Measurements from ENCODE around the gene TMEM72.

TMEM72 gene

DNA sequence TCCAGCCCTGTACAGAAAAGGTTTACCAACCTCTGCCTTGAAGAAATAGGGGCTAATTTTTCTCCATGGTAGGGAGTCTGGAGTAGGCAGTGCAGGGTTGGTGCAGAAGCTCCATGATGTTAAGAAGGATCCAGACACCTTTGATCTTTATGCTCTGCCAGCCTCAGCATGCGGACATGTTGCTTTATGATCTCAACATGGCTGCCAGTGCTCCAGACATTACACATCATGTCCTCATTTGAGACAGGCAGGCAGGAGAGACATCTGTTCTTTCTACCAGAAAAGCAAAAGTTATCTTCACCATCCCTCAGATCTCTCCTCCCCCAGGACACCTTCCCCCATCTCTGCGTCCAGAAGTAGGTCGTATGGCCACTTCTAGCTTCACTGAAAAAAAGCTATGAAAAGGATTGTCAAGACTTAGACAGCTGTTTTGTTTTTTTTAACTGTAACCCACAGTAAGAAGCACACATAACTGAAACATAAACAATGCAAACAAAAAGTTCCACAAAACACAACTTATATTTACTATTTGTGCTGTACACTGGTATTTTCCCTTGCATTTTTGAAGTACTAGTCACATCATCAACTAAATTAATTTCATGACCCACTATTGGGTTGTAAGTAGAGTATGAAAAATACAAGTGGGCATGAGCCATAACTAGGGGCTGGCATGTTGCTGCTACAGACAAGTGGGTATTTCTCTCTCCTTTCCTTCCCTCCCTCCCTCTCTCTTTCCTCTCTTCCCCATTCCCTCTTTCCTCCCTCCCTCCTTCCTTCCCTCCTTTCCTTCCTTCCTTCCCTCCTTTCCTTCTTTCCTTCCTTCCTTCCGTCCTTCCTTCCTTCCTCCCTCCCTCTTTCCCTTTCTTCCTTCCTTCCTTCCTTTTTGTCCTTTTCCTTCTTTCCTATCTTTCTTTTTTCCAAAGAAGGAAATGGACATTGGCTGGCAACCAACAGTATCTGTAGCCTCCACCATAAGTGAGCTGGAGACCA lies 45.9 kb downstream of the TMEM72 start:
- DNase-seq, result no peak

DNA sequence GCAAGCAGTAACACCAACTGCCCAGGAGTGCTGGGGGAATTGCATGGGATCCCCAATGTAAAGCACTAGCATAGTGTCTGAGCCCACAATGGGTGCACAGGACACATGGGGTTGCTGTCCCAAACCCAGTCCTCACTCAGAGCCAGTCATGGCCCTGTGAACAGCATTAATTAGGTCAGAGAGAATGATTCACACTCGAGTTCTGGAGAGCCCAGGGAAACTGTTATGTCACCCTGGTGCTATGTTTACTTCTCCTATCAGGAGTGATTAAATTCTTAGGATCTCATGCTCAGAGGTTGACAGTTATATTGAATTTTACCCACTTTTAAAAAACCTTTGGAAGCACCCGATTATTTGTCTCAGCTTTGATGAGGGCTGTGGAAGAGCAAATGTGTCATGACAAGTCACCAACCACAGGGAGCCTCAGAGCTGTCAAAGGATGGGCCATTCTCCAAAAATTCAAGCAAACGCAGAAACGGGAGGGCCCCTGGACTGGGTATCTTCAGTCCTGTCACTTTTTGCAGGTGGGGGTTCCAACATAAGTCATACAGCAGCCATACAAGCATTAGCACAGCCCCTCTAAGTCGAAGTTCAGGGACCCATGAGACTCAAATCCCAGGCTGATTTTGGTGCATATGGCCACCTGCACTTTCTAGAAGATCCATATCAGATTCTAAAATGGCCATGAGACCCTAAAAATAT lies 47.2 kb downstream of the TMEM72 start:
- DNase-seq, result no peak

DNA sequence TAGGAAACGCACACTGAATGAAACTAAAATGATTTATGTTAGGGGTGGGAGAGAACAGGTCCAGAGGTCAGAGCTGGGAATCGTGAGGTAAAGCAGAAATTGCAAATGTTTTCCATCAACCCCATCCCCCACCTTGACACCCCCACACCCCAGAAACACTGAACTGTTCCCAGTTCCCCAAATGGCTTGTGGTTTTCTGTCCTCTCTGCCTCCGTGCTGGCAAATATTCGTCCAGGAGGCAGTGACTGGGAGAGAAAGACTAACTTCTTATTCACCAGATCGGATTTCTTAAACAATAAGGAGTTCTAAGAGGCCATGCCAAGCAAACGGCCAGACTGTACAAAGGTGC lies 47.7 kb downstream of the TMEM72 start:
- no peak for DNase-seq

DNA sequence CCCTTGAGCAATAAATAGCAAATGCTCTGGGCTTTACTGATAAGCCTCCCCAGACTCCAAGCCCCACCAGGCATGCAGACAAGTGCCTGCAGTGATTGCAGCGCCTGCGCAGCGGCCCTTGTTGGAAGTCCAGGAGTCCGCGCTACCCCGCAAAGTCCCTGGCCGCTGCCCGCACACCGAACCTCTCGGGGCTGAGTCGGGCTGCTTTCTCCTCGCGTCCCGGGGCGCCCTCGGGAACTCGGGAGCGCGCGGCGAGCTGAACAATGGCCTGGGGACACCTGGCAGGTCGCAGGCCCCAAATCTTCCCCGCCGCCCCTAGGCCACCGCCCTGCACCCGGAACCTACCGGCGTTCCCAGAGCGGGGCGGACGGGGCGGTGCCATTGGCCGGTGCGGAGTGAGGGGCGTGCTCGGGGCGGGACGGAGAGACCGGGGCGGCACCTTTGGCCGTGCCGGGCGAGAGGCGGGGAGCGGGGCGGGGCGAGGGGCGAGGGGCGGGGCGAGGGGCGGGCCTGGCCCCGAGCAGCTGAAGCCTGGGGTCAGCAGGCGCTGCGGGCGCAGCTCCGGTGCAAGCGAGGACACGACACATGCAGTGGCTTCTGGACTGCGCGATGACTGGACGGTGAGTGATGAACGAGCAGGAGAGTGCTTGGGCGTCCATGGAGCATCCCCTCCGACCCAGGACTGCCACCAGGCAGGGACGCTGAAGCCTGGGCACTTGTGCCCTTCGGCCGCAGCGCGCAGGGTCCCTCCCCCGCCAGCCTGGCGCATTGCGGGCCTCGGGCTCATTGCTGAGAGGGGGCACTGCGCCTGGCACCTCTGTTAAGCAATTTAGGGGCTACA lies 48.3 kb downstream of the TMEM72 start, which contains the start of gene RASSF4:
Gene RASSF4, plus strand, starts transcription at position 556 of the 841 bp plus-strand sequence. CDS start 10,401 bp downstream, outside the sequence.
- peak; percentile 27 to 69 for DNase-seq

DNA sequence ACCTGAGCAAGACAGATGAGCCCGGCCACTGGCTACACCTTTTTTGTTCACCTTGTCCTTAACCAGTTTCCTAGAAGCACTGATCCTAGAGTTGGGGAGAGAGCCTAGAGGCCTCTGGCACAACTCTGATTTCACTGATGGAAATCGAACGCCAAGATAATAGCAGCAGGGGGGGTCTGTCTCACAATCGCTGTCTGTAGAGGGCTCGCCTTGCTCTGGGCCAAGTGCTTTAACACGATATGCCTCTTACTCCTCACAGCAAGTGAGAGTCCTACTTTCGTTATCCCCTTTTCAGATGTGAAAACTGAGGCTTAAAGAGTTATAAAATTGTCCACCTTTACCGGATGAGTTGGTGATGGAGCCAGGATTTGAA lies 48.9 kb downstream of the TMEM72 start:
- no peak for DNase-seq

DNA sequence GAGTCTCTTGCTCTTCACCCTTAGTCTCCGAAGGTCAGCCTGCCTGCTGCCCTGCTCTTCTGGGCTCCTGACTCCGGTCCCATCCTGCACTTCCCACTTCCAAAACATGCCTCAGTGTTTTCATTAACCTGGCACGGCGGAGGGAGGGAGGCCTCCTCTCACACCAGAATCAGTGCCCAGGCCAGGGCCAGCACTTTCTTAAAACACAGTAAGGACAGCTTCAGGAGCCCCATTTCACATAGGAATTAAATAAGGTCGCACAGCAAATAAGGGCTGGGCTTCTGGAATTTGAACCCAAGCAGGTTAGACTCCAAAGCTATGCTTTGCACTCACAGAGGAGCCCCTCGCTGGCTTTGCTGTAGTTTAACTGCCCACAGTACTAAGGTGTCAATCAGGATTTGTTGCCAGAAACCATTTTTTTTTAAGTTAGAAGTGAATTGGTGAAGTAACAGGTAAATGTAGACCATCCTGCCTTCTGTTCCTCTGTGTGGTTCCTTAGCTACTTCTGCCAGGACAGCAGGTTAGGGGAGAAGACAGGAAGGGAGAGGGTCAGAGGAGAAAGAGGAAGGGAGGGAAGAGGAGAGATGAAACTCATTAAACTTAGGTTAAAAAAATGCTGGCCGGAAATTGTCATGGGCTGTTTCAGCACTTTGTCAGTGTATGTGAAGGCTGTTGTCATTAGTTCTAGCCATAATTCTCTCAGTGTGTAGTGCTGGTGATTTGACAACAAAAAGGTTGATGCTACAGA lies 49.5 kb downstream of the TMEM72 start:
- no peak for DNase-seq

DNA sequence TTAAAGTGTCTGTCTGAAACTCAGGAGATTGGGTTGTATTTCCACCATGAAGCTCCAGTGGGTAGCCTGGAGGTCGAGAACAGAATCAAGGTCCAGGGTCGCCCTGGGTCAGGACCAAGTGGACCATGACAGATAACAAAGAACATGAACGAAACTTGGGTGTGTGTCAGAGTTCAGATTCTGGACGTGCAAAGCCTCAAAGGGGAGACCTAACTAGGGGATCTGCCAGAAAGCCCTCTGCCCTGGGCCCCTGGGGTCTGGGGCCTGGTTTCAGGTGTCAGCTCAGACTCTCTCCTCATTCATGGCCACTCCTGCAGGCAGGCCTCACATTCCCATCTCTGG lies 50.1 kb downstream of the TMEM72 start:
- no peak for DNase-seq

DNA sequence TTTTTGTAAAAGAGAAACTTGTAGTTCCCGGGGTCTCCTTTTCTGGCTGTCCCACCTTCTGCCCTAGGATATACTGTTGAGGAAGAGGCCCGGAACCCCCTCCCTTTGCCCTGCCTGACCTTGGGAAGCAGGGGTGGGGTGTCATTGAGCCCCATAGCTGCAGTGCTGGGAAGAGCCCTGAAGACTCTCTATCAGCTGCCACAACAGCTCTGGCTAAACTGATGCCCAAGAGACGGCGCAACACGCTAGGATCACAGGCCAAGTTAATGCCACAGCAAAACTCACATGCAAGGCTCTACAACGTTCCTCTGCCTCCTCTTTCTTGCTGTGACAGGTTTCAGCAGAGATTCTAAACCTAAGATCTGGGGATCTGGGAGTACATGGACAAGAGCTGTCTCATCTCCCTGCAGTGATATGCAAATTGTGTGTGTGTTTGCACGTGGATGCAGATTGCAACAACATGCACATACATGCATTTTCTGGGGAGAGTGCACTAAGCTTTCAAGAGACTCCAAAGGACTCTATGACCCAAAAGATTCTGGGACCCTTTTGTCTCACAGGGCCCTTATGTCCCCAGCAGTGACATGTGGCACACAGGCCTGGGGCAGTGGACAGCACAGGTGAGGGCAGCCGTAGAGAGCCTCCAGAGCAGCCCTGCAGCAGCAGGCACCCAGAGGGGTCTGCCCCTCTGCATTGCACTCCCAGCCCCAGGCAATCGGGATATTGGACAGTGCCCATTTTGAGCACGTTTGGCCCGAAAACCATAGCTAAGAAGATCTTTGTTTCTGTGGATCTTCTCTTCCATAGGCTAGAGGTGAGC lies 51.0 kb downstream of the TMEM72 start:
- DNase-seq, result no peak

DNA sequence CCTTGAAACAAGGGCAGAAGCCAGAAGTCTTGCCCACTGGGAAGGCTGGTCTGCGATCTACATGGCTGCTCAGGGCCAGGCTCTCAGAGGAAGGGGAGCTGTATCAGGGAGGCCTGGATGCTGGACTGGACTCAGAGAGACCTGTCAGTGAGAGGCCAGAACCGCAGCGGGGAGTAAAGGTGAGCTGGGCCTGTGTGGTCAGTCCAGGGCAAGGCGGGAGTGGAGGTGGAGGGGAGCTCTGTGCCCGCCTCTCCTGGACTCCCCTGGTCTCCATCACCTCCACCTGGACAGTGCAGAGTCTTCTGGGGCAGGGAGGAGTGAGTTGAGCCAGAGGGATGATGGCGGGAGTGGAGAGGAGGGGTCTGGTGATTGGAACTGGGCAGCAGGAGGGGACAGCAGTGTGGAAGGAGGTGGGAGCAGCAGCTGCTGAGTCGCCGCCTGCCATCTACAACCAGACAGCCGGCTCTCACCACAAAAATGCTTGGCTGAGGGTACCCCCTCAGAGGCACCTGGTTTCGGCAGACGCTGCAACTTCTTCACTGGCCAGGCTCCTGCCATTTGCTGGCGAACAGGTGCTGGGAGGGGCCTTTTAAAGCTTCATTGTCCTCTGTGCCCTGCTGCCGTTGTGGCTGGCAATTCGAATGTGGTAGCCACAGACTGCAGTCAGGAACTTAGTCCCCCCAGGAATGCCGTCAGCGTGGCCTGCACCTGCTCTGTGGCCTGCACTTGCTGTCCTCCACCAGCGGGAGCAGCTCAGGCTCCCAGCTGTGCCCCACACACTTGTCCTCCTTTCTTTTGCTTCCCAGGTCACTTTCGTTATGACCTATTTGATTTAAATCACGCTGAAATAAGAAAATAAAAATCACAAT lies 52.0 kb downstream of the TMEM72 start:
- DNase-seq, result no peak

DNA sequence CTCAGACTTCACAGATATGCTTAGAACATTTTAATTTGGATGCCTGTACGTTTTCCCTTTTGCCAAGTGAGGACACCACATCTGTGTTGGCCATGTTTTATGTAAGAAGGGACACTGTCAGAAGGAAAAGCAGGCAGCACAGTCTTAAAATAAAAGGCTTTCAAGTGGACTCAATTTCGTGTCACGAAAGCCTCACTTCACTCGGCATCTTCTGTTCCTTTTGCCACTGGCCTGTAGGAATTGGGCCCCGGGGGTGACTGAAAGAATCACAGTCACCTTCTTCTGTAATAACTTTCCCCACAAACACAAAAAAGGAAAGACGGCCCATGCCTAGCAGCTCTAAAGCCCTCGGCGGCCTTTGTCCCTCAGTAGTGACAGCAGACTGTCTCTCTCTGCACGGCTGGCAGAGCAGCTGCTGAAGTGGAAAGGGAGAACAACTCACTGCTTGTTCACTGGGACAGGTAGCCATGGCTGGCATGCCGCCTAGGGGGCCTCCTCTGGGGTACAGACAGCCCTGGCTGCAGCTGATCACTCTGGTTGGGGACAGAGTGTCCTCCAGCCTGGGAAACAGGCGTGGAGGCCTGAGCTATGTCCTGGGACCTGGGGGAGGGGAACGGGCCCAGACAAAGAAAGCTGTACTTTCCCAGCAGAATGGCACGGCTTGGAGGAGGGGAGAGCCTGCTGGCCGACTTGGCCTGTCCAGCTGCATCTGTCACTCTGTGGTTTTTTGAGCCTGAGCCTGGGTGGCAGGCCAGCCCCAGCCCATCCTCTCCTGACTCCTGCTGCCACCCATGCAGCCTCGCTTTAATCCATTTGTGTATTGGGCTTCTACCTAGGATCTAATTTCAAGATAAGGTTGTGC lies 52.9 kb downstream of the TMEM72 start:
- DNase-seq, result no peak

DNA sequence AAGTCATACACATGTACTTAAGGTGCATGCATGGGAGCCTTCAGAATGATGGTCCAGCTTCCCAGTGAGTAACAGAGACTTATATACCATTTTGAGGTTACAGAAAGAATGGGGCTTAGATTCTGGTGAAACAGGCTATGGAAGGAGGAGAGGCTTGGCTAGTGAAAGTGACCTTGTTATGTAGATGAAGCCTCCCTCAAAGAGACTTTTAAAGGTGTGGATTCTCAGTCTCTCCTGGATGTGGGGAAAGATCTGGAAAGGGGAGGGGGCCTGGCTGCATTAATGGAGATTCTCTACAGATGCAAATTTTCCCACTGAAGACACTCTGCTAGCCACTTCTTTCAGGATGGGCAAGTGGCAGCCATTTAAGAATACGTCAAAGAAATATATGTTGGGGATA lies 54.0 kb downstream of the TMEM72 start:
- no peak for DNase-seq

DNA sequence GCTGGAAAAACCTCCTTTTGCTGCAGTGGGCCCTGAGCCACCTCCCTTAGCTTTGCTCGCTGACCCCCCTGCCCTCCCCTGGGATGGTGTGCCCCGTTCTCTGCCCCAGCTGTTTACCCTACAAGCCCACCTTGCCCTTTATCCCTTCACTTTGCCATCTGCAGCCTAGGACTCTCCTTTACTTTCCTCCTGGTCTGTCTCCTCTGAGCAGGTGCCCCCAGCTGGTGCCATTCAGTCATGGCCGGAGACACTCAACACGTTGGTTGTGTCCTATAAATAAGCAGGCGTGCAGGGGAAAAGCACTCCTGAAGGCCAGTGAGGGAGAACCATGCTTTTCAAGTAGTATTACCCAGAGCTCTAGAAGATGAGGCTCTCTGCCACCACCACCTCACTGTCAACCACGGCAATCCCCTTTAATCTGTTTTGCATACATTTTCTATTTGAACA lies 54.5 kb downstream of the TMEM72 start:
- DNase-seq, result no peak

DNA sequence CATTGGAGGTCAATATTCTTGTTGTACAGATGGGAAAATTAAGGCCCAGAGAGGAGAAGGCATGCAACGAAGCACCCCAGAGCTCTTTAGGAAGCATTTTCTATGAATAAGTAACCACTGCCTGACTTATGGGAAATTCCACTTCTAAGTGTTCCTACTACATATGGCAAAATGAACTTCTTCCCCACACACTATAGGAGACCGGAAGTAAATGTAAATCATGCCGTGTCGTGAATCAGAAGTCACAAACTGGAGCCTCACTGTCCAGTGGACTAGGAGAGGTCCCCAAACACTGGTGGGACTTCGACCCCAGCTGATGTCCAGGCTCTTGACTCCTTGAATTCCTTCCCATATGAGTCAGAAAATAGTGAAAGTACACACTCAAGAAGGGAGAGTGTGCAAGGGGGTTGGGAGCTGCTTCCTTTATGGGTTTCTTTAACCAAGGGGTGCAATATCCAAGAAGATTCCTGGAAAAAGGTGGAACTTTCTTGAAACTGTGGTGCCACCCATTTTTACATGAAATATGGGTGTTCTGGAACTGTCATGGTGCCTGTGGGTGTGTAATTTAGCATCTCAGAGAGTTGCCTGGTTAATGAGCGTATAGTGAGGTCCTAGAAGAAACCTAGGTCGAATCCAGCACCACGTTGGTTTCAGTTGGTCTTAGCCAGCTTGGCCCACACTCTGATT lies 55.1 kb downstream of the TMEM72 start:
- DNase-seq, result no peak

DNA sequence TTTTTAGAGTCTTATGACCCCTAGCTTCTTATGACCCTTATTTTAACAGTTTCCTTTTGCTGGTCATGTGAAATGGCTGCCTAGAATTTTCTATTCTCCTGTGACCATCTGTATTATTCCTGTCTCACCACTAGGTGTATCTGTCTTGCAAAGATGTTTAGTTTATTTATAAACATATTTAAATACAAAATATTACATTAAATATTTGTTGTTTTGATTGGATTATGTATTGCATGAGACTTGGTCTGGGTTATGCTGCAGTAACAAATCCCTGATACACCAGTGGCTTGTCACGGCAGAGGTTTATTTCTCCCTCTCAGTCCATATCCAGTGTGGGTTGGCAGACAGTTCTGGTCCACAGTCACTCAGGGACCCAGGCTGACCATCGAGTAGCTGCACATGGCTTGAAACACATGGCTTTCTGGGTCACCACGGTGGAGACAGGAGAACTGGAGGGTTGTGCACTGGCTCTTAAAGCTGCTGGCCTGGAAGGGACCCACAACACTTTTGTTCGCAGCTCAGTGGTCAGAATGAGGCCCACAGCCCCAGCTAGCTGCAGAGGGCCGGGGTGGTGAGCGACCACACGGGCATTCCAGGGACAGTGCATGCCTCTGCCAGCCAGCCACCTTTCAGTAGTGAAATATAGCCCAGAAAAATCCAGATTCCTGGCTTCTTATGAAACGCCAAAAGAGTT lies 55.8 kb downstream of the TMEM72 start:
- no peak for DNase-seq

DNA sequence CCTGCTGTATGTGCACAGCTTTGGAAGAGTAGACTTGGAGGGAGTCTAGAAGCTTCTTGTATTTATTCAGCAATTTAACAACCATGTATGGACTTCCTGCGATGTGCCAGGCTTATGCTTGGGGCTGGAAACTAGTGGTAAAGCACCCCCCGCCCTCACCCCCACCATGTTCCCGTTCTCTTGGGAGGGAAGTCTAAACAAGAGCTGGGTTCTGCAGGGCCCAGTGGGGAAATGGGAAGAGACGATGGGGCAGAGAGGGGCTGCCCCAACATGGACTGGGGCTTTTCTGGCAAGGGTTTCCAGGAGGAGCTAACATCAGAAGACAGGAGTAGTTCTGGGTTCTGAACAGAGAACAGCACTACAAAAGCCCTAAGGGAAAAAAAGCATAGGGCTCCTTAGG lies 56.5 kb downstream of the TMEM72 start:
- no peak for DNase-seq

DNA sequence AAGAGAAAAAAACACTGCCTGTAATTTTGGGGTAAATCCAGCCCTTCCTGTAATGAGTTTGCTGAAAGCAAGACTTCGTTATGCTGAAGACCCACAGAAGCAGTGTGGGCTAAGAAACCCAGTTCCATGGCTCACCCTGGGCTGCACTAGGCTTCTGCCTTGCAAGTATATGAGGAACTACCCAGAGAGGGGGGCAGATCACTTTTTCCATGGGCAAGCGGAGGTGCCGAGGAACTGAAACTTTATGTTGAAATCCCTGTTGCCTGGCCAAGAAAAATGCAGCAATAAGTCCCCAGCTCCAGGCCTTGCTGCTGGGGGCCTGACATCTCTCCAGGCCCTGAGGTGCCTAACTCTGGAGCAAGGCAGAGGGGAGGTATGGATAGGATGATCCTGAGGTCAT lies 57.0 kb downstream of the TMEM72 start:
- DNase-seq, result no peak

DNA sequence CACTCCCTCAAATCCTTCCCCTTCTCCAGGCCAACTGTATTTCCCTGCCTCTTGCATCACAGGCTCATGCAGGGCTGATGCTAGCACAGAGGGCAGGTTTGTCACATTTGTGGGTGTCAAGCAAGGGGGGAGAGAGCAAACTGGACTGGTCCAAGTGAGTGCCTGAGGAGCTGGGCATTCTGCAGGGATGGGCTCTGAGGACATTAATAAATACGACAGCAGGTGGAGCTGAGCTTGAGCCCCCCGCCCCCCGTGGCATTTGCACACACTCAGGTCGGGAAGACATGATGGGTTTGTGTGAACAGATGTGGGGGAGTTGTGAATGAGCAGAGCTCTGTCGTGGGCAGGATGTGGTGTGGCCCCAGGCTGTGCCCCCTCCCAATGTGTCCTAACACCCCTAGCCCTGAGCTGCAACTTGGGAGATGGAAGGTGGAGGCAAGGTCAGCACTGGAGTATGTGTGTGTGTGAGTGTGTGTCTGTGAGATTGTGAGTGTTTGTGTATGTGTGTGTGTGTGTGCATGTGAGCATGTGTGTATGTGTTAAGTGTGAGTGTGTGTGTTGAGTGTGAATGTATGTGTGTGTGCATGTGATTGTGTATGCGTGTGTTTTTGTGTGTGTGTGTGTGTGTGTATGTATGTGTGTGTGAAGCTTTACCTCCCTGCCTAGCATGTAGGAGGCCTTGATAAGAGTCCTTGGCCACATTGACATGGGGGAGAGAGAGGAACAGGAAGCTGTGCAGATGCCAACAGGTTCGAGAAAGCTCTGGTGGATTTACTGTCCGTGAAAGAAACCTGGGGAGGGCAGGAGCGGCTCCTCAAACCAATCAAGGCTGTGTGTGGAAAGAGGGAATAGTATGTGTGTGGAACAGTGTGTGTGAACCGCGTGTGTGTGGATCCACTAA lies 57.6 kb downstream of the TMEM72 start:
- DNase-seq, result no peak
